GM18861 (cell line): Measurements from ENCODE around the gene KLHL29.

Source experiments
- ATAC-seq: cut with Tn5 transposase; IDR thresholded peaks from one replicate; pipeline ENCODE4 v1.9.1; 2021; ENCODE audit not compliant: unreplicated experiment

KLHL29 gene

DNA sequence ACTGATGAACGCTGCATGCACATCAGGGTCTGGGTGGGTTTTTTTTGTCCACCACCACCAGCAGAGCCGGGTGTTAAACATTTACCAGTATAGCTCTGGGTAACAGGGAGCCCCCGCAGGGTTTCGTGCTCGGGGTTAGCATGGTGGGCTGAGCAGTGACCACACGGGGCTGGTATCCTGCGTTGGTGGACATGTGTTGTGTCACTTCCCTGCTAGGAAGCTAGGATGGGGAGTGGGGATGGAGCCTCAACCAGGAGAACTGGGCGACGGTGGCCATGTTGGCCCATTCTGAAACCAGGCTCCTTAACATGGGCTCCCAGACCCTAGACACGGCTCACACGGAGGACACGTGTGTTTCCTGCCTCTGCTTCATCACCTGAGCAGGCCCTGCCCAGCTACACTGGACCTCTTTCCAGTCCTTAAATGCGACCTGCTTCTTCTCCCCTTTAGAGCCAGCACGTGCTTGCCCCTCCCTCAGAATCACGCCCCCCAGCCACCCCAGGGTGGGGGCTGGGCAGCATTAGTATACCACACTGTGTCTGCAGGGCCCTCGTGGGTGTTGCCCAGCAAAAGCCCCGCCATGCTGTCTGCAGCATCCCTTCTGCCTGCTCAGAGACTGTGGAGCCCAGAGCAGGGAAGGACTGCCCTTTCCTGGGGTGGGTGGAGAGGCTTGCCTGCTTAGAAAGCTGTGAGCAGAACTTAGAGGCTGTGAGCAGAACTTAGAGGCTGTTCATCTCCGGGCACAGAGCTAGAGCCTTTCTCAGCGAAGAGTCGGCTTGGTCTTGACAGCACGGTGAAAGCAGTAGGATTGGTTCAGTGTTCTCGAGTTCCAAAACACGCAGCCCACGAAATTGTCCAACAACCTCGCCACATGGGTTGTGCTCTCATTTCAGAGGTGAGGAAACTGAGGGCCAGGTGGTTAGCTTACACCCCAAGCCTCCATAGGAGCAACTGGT, 142.1 kb downstream of the KLHL29 start:
- ATAC-seq: no peak

DNA sequence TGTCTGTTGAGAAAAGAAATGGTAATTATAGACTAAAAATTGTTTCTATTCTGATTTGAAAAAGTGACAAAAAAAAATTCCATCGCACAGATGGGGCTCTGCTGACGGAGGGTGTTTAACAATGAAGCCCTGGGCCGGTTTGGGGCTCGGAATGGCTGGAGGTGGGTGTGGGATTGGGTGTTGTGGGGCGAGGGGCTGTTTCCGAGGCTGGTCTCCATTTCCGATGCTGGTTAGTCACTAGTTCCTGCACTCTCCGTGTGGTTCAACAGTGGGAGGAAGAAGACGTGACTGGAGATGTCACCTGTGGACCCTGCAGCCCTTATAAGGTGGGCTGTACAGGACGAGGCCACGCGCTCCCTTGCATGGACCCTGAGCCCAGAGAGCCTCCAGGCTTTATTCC, 143.2 kb downstream of the KLHL29 start:
- ATAC-seq: no peak

DNA sequence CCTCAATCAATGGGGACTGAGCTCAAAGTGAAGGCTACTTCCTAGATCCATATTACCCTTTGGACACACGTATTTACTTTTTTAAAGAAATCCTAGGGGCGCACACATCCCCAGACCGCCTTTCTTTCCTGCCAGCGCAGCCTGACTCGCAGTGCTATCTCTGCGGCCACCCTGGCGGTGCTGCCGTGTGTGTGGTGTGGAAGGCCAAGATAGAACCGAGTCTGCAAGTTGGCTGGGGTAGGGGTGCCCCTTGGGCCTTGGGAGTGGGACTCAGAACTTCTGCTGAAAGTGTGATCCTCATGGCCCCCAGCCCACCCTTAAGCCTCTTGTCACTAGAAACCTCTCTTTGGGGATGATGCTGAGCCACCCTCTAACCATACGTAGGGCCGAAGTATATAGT, 143.7 kb downstream of the KLHL29 start:
- no peak for ATAC-seq

DNA sequence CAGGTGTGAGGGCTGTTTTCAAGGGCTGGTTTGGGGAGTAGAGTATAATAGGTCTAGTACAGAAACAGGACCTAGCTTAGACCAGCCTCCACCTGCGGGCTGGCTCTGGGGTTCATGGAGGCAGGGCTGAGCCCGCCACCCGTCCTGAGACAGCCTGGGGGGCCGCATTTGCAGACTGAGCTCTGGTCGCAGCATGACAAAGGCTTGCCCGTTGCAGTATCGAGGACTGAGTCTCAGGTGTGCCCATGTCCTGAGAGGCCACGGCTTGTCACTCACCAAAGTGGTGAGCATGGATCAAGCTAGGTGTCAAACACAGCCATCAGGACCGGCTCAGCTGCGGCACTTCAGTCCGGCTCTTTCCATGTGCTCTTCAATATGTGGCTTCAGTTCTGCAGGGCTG, 144.7 kb downstream of the KLHL29 start:
- no peak for ATAC-seq

DNA sequence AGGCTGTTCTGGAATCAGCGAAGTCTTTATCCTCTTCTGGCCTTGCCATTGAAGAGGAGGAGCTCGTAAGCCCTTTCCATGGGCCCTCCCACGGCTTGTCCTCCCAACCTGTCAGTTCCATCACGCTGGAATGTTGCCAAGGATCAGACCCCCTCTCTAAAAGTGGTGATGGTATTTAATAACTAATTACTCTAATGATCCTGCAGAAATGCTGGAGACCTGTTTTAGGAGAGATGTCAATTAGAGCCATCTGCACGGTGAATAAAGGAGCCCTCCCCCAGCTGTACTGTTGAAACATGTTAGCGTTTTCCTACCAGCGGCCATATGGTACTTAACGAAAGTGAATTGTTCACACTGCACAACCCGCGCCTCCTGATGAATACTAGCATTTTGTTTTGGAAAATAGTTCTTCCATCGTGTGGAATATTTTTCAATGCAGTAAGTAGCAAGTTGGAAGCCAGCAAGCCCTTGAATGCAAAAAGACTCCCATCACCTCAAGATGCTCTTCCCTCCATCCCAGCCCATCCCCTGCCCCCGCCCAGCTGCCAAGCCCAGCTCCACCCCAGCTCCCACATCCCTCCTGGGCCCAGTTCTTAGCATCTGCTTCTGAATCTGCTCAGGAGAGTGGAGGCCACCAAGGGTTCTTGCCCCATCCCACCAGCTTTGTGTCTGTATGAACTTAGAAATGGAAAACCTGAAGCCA, 145.4 kb downstream of the KLHL29 start:
- ATAC-seq: no peak

DNA sequence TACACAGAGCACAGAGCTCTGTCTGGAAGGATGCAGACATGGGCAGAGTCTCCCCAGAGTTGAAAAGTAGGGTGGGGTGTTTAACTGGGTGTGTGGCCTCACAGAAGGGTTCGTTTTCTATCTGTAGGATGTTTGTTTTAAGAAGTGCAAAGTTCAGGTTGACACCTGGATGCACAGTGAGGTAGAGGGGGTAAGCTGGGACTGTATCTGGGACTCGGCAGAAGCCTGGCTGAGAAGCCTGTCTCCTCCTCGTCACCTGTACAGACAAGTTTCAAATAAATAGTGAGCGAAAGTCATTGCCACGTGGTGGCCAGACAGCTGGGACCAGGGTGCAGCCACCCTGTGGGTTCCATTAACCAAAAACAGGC, 145.9 kb downstream of the KLHL29 start:
- no peak for ATAC-seq

DNA sequence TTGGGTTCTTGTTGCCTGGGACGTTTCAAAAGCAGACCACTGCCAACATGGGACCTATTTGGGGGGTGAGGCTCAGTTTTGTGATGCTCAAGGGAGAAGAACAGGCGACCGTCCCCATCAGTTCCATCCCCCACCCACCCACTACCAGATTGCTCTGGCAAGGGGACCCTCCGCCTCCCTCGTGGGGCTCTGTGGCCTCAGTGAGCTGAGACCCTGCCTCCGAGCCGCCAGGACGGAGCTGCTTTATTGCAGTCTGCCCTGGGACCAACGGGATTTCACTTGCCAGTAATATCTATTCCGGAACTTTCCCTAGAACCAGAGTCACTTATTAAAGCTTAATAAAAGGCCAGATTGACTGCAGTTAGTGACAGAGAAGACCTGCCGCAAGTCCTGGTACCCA, 146.3 kb downstream of the KLHL29 start:
- ATAC-seq: no peak

DNA sequence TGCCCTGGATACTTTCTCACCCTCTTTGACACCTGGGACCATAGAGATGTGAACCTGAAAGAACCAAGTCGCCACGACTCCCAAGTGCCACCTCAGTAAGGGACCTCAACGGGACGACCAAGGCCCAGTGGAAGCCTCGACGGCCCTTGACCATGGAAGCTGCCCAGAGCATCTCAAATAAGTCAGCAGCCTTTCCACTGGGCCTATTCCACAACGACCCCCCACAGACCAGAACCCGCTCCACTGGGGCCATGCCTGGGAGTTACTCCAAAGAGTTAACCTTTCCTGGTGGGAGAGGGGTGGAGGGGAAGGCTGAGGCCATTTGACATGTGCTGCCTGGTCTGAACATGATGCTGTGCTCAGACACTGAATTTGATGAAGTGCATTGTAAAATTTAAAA, 146.9 kb downstream of the KLHL29 start:
- no peak for ATAC-seq

DNA sequence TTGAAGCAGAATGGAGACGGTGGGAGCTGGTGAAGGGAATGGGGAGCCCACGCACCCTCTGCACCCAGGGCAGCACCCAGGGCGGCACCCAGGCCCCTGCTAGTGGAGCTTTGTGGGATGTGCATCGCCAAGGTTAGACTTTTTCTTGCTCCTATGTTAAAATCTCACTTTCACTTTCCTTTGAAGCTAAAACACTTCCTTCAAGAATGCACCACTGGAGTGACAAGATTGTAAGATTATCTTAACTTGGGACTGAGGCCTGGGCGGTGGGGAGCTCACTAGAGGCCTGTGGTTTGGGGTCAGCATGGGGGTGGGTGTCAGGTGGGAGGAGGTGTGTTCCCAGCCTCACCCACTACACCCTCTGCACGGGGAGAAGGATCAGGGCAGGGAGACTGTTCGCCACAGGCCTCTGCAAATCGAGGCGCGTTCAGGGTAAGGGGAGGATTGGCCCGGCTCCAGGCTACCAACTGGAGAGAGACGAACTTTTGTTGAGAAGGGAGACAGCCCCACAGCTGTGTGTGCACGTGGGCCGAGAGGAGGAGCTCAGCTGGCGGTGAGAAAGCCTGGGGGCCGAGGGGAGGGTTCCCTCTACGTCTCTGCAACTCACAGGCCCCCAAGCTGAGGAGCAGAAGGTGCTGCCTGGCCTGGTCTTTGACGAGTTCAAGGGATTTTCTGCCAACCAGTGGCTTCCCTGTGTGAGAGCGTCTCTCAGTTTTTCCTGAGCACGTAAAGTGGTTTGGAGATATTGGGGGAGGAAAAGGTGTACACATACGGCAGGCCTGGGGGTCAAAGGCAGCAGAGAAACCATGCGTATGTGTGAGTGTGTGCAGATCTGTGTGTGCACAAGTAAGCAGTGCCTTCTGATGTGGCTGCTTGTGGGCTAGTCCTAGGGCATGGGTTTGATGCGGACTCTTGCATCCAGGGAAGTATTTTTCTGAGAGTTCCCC, 147.7 kb downstream of the KLHL29 start:
- ATAC-seq: no peak

DNA sequence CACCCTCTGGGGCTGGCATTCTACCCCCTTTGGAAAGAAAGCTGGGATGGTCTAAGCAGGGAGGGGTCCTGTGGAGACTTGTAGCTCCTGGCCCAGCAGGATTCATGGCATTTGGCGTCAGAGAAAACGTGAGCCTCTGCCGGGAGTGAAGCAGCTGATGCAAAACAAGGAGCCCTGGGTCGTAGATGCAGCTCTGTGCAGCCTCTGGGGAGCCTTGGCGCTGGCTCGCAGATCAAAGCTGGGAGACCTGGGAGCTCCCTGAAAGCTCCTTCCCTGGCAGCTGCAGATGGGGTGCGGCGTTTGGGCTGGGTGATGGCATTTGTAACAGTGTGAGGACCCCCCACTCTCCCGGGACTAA, 148.3 kb downstream of the KLHL29 start:
- ATAC-seq: no peak

DNA sequence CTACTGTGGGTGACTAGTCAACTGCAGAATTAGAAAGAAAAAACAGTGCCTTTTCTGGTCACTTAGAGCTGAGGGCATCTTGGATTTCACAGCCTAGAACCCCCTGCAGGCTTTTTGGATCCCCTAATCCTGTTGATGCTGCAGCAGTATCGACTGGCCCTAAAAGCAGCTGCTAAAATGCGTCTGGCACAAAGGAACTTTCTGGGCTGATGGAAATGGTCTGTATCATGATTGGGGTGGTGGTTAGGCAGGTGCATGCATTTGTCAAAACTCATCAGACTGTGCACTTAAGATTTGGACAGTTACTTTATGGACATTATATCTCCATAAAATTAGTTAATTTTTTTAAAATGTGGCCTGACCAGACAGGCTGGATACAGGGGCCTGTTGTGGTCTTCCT, 149.8 kb downstream of the KLHL29 start:
- no peak for ATAC-seq

DNA sequence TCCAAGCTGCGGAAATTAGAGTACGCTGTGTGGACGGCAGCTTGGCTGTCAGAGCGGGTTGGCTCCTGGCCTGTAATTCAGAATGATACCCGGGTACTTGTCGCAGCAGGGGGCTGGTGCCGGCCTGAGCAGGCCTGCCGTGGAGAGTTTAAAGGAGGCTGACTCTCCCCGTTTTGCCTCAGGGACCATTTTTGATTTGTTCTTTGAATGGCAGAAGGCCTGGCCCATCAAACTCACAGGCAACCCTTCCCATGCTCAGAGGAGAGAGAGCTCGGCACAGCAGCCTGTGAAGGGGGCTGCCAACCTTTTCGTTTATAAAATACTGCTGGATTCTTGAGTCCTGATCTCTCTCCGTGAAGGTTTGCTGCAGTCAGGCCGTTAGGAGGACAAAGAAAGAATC, 151.3 kb downstream of the KLHL29 start:
- no peak for ATAC-seq

DNA sequence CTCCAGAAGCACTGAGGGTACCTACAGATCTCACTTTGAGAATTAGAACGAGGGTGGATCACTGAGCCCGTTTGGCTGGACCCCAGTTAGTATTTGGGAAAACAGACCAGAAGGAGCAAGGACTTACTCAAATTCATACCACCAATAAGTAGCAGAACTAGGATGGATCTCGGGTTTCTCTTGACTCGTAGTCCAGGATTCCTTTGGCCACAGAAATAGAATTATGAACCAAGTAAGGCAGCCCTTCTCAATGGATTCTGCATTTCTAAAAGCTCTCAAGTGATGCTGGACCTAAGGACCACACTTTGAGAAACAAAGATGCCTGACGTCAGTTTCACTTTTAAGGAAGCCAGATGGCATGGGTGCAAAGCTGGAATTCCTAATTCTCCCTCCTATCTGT, 153.0 kb downstream of the KLHL29 start:
- no peak for ATAC-seq

DNA sequence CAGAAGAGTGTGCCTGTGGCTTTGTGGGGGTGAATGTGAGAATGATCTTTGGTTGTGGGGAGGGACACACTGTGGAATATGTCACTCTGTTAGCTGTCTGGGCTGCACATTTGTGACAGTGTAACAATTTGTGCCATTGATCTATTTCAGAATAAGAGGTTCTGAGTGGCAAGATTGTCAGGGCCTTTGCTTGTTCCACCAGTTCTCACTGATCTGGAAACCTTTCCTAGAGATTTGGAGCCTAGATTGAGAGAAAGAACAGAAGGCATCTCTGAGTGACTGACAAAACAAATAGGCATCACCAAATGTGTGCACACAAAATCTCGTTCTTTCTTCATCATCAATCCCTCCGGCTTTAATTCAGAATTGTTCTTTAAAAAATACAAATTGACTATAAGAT, 153.6 kb downstream of the KLHL29 start:
- no peak for ATAC-seq

DNA sequence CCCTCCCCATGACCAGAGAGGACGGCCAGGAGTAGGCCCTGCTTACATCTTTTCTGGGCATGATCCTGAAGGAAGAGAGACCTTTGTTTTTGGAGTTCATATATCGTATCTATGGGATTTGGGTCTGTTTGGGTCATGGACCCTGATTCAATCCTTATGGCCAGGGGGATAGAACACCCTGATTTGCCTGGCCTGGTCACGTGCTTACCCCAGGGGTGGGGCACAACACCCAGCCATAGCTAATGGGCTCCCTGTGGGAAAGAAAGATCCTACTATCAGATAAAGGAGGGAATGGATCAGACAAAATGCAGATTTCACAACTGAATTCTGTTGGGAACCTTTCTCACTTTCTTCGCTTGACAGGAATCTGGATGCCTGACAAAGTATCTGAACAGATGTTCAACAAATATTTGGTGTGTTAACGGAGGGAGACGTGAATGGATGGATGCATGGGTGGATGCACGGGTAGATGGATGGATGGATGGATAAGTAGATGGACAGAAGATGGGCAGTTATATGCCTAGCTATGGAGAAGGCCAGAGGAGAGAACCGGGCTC, 155.9 kb downstream of the KLHL29 start:
- no peak for ATAC-seq

DNA sequence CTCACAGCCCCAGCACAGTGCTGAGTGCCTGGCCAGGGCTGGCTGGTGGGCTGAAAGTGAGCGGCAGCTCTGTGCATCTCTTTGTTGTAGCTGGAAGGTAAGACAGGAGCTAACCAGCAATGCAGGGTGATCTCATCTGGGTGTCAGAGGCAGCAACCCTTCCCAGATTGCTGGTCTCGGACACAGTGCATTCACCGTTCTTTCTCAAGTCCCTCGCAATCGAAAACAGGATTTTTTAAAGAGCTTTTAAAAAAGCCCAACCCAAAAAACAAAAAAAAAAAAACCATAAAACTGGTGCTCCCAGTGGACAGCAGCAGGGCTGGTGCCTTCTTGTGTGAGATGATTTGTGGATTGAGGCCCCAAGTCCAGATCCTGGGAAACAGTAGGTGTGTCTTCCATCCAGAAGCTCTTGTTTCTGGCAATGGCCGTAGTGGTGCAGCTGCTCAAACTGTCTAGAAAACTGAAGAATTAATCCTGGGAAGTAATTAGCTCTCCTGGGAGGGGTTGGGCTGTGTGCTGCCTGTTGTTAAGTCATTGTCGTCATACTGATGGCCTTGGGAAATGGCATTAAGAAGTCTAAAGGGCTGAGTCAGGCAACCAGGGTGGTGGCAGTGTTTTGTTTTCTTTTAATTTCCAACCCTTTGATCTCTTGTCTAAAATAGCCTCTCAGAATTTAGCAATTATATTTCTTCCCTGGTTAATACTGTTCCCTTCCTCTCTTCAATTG, 156.7 kb downstream of the KLHL29 start:
- ATAC-seq: no peak

DNA sequence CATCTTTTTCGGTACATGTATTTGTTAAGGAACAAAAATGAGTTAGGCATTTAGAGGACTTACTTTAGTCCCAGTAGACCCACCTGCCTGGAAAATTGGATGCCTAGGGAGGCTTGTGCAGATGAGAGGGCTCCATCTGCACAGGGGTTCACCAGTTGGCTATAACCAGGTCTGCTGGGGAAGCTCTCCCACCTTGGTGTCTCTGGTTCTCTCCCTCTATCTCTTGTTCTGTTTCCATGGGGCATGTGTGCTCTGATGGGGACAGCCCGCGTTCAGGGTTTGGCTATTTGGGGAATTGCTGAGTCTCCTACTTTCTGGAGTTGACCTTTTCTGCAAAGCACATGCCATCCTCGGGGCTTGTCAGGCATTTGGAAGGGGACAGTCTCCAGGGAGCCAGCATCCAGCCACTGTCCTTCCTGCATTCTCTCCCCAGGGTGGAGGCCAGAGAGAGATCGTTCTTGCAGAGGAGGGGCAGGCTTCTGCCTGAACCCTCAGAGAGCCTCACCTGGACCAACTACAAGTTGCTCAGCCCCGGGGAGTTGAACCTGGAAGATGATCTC, 157.3 kb downstream of the KLHL29 start:
- no peak for ATAC-seq

DNA sequence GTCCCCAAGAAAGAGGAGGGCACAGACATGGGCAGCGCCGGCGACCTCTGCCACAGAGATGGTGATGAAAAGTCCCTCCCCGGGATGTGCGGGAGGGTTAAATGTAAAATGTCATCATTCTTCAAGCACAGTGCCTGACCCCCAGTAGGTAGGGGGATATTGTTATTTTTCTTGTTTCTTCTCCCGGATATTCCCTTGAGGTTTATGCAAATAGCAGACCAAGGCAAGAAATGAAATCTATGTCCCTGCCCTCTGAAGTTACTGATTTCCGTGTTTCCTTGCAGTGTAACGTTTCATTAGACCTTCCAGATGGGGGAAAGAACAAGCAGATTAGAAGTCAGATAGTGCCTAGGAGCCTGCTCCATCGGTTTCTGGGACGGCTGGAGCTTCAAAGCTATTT, 158.3 kb downstream of the KLHL29 start:
- ATAC-seq: no peak

DNA sequence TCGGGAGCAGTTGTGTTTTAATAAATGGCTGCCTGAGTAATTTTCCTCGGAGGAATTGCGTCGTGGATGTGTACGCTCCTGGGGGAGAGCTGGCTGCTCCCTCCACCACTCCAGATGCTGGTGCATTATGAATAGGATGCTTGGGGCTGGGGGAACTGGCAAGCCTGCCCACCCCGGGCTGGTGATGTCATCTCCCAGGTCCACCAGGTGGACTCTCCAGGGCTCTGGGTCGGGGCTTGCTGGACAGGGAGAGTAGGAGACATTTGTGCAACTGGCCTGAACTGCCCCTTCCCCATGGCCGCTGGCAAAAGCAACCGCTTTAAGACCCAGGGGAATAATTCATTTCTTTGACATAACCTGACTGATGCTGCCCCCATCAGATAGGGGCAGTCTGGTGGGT, 158.7 kb downstream of the KLHL29 start:
- no peak for ATAC-seq
